Right lobe of liver (tissue), 4 donors: ENCODE results near the gene CEMIP2.

Experiments
- POLR2A ChIP-seq: fragments of 450-650 bp; IDR thresholded peaks from one replicate; pipeline ENCODE4 v1.6.1; 2017; ENCODE audit warnings: antibody characterized with exemption, mild to moderate bottlenecking
- TF ChIP-seq, protein P1 (sequence below), 4 donors: fragments of 200-600 bp in 3 of 4; fragments of 450-650 bp in 1 of 4; IDR thresholded peaks; one replicate each; pipeline versions ENCODE4 v1.5.1 to v1.8.0; 2016 to 2022; ENCODE audit warnings: antibody characterized with exemption in 4 of 4, mild to moderate bottlenecking in 2 of 4
- donor health status: DM: no; HTN: no; CAD: no.
- donor health status: DM: no; HTN: no; CAD: no.
- donor health status: DM: no; HTN: yes; CAD: no.

DNA sequence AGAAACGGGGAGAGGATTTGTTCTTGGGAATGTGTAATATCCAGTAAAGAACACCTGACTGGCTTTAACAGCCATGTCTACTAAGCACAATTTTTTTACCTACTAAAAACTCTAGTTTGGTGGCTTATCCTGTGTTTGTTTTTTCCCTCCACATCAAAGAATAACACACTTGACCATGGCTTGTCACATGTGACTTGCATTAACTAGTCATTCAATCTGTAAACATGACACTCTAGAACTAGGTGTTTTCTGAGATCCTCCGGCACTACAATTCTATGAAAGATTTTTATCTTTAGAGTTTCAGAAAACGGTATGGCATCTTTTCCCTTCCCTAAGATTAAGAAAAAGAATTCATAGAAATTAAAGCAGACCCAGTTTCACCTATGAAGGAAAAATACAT lies 103.7 kb downstream of the CEMIP2 start:
- TF ChIP-seq, protein P1, sequence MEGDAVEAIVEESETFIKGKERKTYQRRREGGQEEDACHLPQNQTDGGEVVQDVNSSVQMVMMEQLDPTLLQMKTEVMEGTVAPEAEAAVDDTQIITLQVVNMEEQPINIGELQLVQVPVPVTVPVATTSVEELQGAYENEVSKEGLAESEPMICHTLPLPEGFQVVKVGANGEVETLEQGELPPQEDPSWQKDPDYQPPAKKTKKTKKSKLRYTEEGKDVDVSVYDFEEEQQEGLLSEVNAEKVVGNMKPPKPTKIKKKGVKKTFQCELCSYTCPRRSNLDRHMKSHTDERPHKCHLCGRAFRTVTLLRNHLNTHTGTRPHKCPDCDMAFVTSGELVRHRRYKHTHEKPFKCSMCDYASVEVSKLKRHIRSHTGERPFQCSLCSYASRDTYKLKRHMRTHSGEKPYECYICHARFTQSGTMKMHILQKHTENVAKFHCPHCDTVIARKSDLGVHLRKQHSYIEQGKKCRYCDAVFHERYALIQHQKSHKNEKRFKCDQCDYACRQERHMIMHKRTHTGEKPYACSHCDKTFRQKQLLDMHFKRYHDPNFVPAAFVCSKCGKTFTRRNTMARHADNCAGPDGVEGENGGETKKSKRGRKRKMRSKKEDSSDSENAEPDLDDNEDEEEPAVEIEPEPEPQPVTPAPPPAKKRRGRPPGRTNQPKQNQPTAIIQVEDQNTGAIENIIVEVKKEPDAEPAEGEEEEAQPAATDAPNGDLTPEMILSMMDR (IDR thresholded peaks at IDR 0.05) = no peak
- TF ChIP-seq POLR2A = no peak
